Gastrocnemius medialis (tissue), 4 donors: ENCODE data around the gene SNRK. TPM values are rescaled to one million over a fixed set of nuclear protein-coding genes. Genes with fewer than 3 reads are reported as not detected.

ENCODE experiments used
- ATAC-seq, 2 donors: fragments of 150-250 bp; one replicate each; pipeline ENCODE4 v1.9.1; 2016
- DNase-seq, 2 donors: peaks; one replicate each; pipeline ENCODE4 v3.0.0-alpha.2; 2019
- H3K27ac ChIP-seq, 4 donors: fragments of 200-600 bp; sonication (generic); 1 replicate in 1 of 4; 2 replicates in 3 of 4; pipeline ENCODE4 v1.5.1; 2016 to 2018; ENCODE audit warnings: mild to moderate bottlenecking in 2 of 4, moderate library complexity in 1 of 4
- H3K27me3 ChIP-seq, 3 donors: fragments of 200-600 bp; sonication (generic) in 2 of 3; 1 replicate in 1 of 3; 2 replicates in 2 of 3; pipeline versions ENCODE4 v1.5.1 to v1.6.0; 2016 to 2019; ENCODE audit warnings: mild to moderate bottlenecking in 1 of 3, moderate library complexity in 1 of 3
- H3K36me3 ChIP-seq, 2 donors: fragments of 200-600 bp; sonication (generic) in 1 of 2; one replicate each; pipeline ENCODE4 v1.5.1; 2017 to 2018
- H3K4me1 ChIP-seq, 2 donors: fragments of 200-600 bp; sonication (generic) in 1 of 2; one replicate each; pipeline ENCODE4 v1.5.1; 2016 to 2017; ENCODE audit warnings: mild to moderate bottlenecking in 2 of 2
- H3K4me3 ChIP-seq, 4 donors: fragments of 200-600 bp; sonication (generic) in 3 of 4; 1 replicate in 1 of 4; 2 replicates in 3 of 4; pipeline ENCODE4 v1.5.1; 2016 to 2019; ENCODE audit warnings: mild to moderate bottlenecking in 2 of 4
- H3K9me3 ChIP-seq, 3 donors: fragments of 200-600 bp; sonication (generic) in 2 of 3; 1 replicate in 1 of 3; 2 replicates in 2 of 3; pipeline ENCODE4 v1.5.1; 2016 to 2019
- CTCF ChIP-seq, 5 experiments: fragments of 450-650 bp in 3 of 5; fragments of 200-600 bp in 2 of 5; sonication (generic) in 2 of 5; IDR thresholded peaks in 4 of 5; conservative IDR thresholded peaks in 1 of 5; 1 replicate in 4 of 5; 2 replicates in 1 of 5; pipeline ENCODE4 v1.5.1; 2016 to 2019; ENCODE audit warnings: antibody characterized with exemption in 5 of 5, mild to moderate bottlenecking in 3 of 5, moderate library complexity in 3 of 5
- POLR2A ChIP-seq, 2 donors: fragments of 450-650 bp; IDR thresholded peaks; one replicate each; pipeline ENCODE4 v1.6.1; 2017; ENCODE audit warnings: antibody characterized with exemption in 2 of 2, mild to moderate bottlenecking in 2 of 2, moderate library complexity in 2 of 2
- in situ Hi-C, 4 donors: fragments of 200-750 bp; cut with MboI; loops; one replicate each; pipeline versions ENCODE4 v1.15.0 to v1.8.0; 2017; ENCODE audit warnings: low sequenced_read_pairs in 4 of 4
- intact Hi-C: fragments of 100-400 bp; cut with DNase I; formaldehyde crosslinking; loops from one replicate; pipeline ENCODE4 v1.15.1; 2023; ENCODE audit warnings: low total_unique reads
- total RNA-seq, 4 donors: library from RNA; depleted of rRNA; stranded (reverse); fragments of >200 nt; gene quantifications; one replicate each; pipeline versions ENCODE4 v1.1.0 to v1.2.3, GENCODE V29; 2016

SNRK gene
- total RNA-seq, 4 donors from 2014 or later = 18.4 to 29.0 (median 21.9) TPM

- H3K27ac ChIP-seq = no peak overlapping the region
These were observed 12.9 kb upstream of the SNRK start for GRCh38 chr3:43273416-43273815.

GRCh38 chr3:43279082-43279481 lies 7.3 kb upstream of the SNRK start:
- no peaks in the 10 kb centered on the region for H3K36me3 ChIP-seq
- ATAC-seq (no peak), DNase-seq (no peak)
- intact Hi-C loops (no loop called here), in situ Hi-C loops (no loop called here)
- no peaks in the 10 kb centered on the region for H3K9me3 ChIP-seq
- no peak overlapping the region for H3K4me3 ChIP-seq
- no peak overlapping the region for H3K27ac ChIP-seq
- TF ChIP-seq POLR2A (IDR thresholded peaks at IDR 0.05) = no peak
- TF ChIP-seq CTCF (IDR thresholded peaks at IDR 0.05 in 4 of 5, conservative IDR thresholded peaks at IDR 0.05 in 1 of 5) = no peak
- H3K27me3 ChIP-seq = no peaks in the 10 kb centered on the region
- H3K4me1 ChIP-seq = peaks cover 0 to 8% of the 10 kb centered on the region in 2 donors

More at GRCh38 chr3:43273416-43273815, 12.9 kb upstream of the SNRK start:
- Histone ChIP-seq H3K36me3 (no peaks in the 10 kb centered on the region), H3K4me3 (no peak overlapping the region), H3K9me3 (no peaks in the 10 kb centered on the region), H3K27me3 (no peaks in the 10 kb centered on the region), H3K4me1 (no peaks in the 10 kb centered on the region)
- TF ChIP-seq POLR2A (IDR thresholded peaks at IDR 0.05) (no peak), CTCF (IDR thresholded peaks at IDR 0.05 in 4 of 5, conservative IDR thresholded peaks at IDR 0.05 in 1 of 5) (no peak)
- no peak for ATAC-seq
- intact Hi-C loops (no loop called here), in situ Hi-C loops (no loop called here)
- DNase-seq = no peak

GRCh38 chr3:43279532-43279931 lies 6.8 kb upstream of the SNRK start:
- TF ChIP-seq CTCF (IDR thresholded peaks at IDR 0.05 in 4 of 5, conservative IDR thresholded peaks at IDR 0.05 in 1 of 5) = no peak
- TF ChIP-seq POLR2A (IDR thresholded peaks at IDR 0.05) = no peak
- intact Hi-C loops = no loop called here
- DNase-seq (no peak), ATAC-seq (no peak)
- Histone ChIP-seq H3K4me3 (no peak overlapping the region), H3K27me3 (no peaks in the 10 kb centered on the region), H3K27ac (no peak overlapping the region), H3K4me1 (peaks cover 0 to 9% of the 10 kb centered on the region in 2 donors), H3K9me3 (no peaks in the 10 kb centered on the region), H3K36me3 (no peaks in the 10 kb centered on the region)
- in situ Hi-C loops = no loop called here

- ATAC-seq = no peak
- no peak for DNase-seq
- Histone ChIP-seq H3K4me1 (peaks cover 3 to 15% of the 10 kb centered on the region in 2 donors), H3K27me3 (no peaks in the 10 kb centered on the region), H3K27ac (no peak overlapping the region), H3K4me3 (no peak overlapping the region), H3K36me3 (no peaks in the 10 kb centered on the region), H3K9me3 (no peaks in the 10 kb centered on the region)
- intact Hi-C loops (loop anchor here (10.0 kb wide), 2 partner anchors 84 to 224 kb away; no protein-coding TSS in a partner anchor), in situ Hi-C loops (loop anchor here in 1 of 4 donors (10.0 kb wide), 1 partner anchor 224 kb away; no protein-coding TSS in a partner anchor)
- TF ChIP-seq CTCF (IDR thresholded peaks at IDR 0.05 in 4 of 5, conservative IDR thresholded peaks at IDR 0.05 in 1 of 5) = no peak
- TF ChIP-seq POLR2A (IDR thresholded peaks at IDR 0.05) = no peak
These were observed 5.3 kb upstream of the SNRK start for GRCh38 chr3:43281020-43281419.

GRCh38 chr3:43284171-43284570 lies 2.2 kb upstream of the SNRK start:
- ATAC-seq = no peak
- Histone ChIP-seq H3K36me3 (no peaks in the 10 kb centered on the region), H3K4me3 (no peak overlapping the region), H3K27ac (peak overlapping the region in 1 of 4 donors; percentile 88), H3K27me3 (no peaks in the 10 kb centered on the region), H3K4me1 (peaks cover 23 to 35% of the 10 kb centered on the region in 2 donors), H3K9me3 (no peaks in the 10 kb centered on the region)
- intact Hi-C loops (loop anchor here (10.0 kb wide), 2 partner anchors 81 to 221 kb away; no protein-coding TSS in a partner anchor), in situ Hi-C loops (loop anchor here in 1 of 4 donors (10.0 kb wide), 1 partner anchor 221 kb away; no protein-coding TSS in a partner anchor)
- no peak for DNase-seq
- TF ChIP-seq CTCF (IDR thresholded peaks at IDR 0.05 in 4 of 5, conservative IDR thresholded peaks at IDR 0.05 in 1 of 5) (no peak), POLR2A (IDR thresholded peaks at IDR 0.05) (no peak)
